MCF 10A (cell line): Measurements from ENCODE around the gene TRAF7. TPM values are rescaled to one million over a fixed set of nuclear protein-coding genes. Genes with fewer than 3 reads are reported as not detected.
A peak's percentile ranks its signal among the peaks of the same experiment; 100 is the strongest.

ENCODE experiments used
- BruUV-seq: library from RNA; stranded (reverse); fragments of 400-500 nt; replicated peaks from 2 replicates; lab custom pipeline; 2021; lab: Mats Ljungman, UMichigan
- CTCF ChIA-PET: fragments of 300-600 bp; sonication (Branson Sonifier 250); formaldehyde crosslinking; extraction: SDS; loops from one replicate; lab custom pipeline; 2021; ENCODE audit warnings: antibody characterized with exemption, inconsistent platforms; lab: Yijun Ruan, JAX
- POLR2A ChIA-PET: fragments of 300-600, 350-650 bp; sonication (Branson Sonifier 250); formaldehyde crosslinking; extraction: SDS; loops from one replicate; lab custom pipeline; 2020; ENCODE audit warnings: antibody characterized with exemption, inconsistent platforms; lab: Yijun Ruan, JAX
- DNase-seq: peaks from one replicate; pipeline ENCODE4 v3.0.0-alpha.2; 2018; ENCODE audit not compliant: unreplicated experiment
- H3K27ac Mint-ChIP-seq: one replicate; pipeline ENCODE4 v1.8.0; 2022; ENCODE audit warnings: mild to moderate bottlenecking, low read depth, mixed read lengths; ENCODE audit not compliant: unreplicated experiment
- H3K27me3 Mint-ChIP-seq: one replicate; pipeline ENCODE4 v1.8.0; 2022; ENCODE audit warnings: mixed read lengths; ENCODE audit not compliant: insufficient read depth, unreplicated experiment
- H3K36me3 Mint-ChIP-seq: one replicate; pipeline ENCODE4 v1.8.0; 2022; ENCODE audit warnings: mild to moderate bottlenecking, moderate library complexity, mixed read lengths; ENCODE audit not compliant: insufficient read depth, unreplicated experiment
- H3K4me1 Mint-ChIP-seq: one replicate; pipeline ENCODE4 v1.8.0; 2022; ENCODE audit warnings: mixed read lengths; ENCODE audit not compliant: insufficient read depth, unreplicated experiment
- H3K4me3 Mint-ChIP-seq: one replicate; pipeline ENCODE4 v1.8.0; 2022; ENCODE audit warnings: mild to moderate bottlenecking, moderate library complexity, mixed read lengths; ENCODE audit not compliant: unreplicated experiment
- H3K9me3 Mint-ChIP-seq: one replicate; pipeline ENCODE4 v1.8.0; 2022; ENCODE audit warnings: mixed read lengths; ENCODE audit not compliant: unreplicated experiment
- CTCF ChIP-seq: fragments of 200-600 bp; IDR thresholded peaks from one replicate; pipeline ENCODE4 v1.8.0; 2022; ENCODE audit warnings: antibody characterized with exemption, mild to moderate bottlenecking; ENCODE audit not compliant: unreplicated experiment
- intact Hi-C: fragments of 100-400 bp; cut with micrococcal nuclease; formaldehyde crosslinking; loops from 2 replicates; pipeline ENCODE4 v1.14.1; 2022
- total RNA-seq: library from RNA; stranded (reverse); gene quantifications from 2 replicates; pipeline ENCODE4 v1.2.3, GENCODE V29; 2022

Gene TRAF7
- total RNA-seq, 1 experiment from 2014 or later, result 98.6 TPM

GRCh38 chr16:2206420-2206779 is 50.8 kb downstream of the TRAF7 start:
- Mint-ChIP-seq H3K4me1 (peaks cover 15% of the 10 kb centered on the region), H3K27ac (peak overlapping the region; percentile 63), H3K4me3 (peak overlapping the region; percentile 68), H3K27me3 (no peaks in the 10 kb centered on the region), H3K9me3 (no peaks in the 10 kb centered on the region), H3K36me3 (peaks cover 33% of the 10 kb centered on the region)
- DNase-seq, result no peak
- no TSS peak for BruUV-seq
- ChIA-PET POLR2A (interaction anchor here (1.1 to 4.0 kb wide), 8 partner anchors 8 to 51 kb away, joined by 3 to 27 read pairs (median 8); partner anchors contain the start of genes ECI1, PGP and TRAF7), CTCF (interaction anchor here (0.5 to 1.3 kb wide), 4 partner anchors 46 to 309 kb away, joined by 3 to 4 read pairs (median 3); no protein-coding TSS in a partner anchor)
- intact Hi-C loops, result no loop called here
- TF ChIP-seq CTCF, result no peak

GRCh38 chr16:2206780-2207433 is 51.3 kb downstream of the TRAF7 start:
- ChIA-PET POLR2A (interaction anchor here (2.1 to 4.0 kb wide), 4 partner anchors 7 to 52 kb away, joined by 6 to 27 read pairs (median 22); partner anchors contain the start of genes PGP and TRAF7), CTCF (interaction anchor here (0.5 to 1.3 kb wide), 4 partner anchors 45 to 309 kb away, joined by 3 to 4 read pairs (median 3); no protein-coding TSS in a partner anchor)
- TF ChIP-seq CTCF, result no peak
- Mint-ChIP-seq H3K4me3 (peak overlapping the region; percentile 68), H3K9me3 (no peaks in the 10 kb centered on the region), H3K27me3 (no peaks in the 10 kb centered on the region), H3K4me1 (peaks cover 18% of the 10 kb centered on the region), H3K36me3 (peaks cover 33% of the 10 kb centered on the region), H3K27ac (peak overlapping the region; percentile 71)
- no peak for DNase-seq
- no TSS peak for BruUV-seq
- intact Hi-C loops, result no loop called here

GRCh38 chr16:2207872-2208271 is 52.3 kb downstream of the TRAF7 start:
- ChIA-PET POLR2A (interaction anchor here (1.0 kb wide), 1 partner anchor 53 kb away, joined by 3 read pairs; no protein-coding TSS in a partner anchor), CTCF (interaction anchor here (0.7 kb wide), 1 partner anchor 83 kb away, joined by 3 read pairs; no protein-coding TSS in a partner anchor)
- peaks cover 42% of the 10 kb centered on the region for H3K36me3 Mint-ChIP-seq
- no peaks in the 10 kb centered on the region for H3K9me3 Mint-ChIP-seq
- H3K27me3 Mint-ChIP-seq, result no peaks in the 10 kb centered on the region
- H3K4me3 Mint-ChIP-seq, result peak overlapping the region; percentile 68
- intact Hi-C loops, result no loop called here
- peaks cover 26% of the 10 kb centered on the region for H3K4me1 Mint-ChIP-seq
- DNase-seq, result no peak
- TF ChIP-seq CTCF, result no peak
- BruUV-seq, result no TSS peak
- peak overlapping the region; percentile 71 for H3K27ac Mint-ChIP-seq

GRCh38 chr16:2208308-2208707 is 52.7 kb downstream of the TRAF7 start:
- H3K4me1 Mint-ChIP-seq, result peaks cover 31% of the 10 kb centered on the region
- peaks cover 44% of the 10 kb centered on the region for H3K36me3 Mint-ChIP-seq
- ChIA-PET POLR2A (interaction anchor here (0.6 to 1.0 kb wide), 2 partner anchors 53 to 323 kb away, joined by 3 read pairs; partner anchors contain the start of gene CEMP1), CTCF (interaction anchor here (0.7 to 1.0 kb wide), 3 partner anchors 14 to 83 kb away, joined by 3 to 4 read pairs (median 3); no protein-coding TSS in a partner anchor)
- no peak overlapping the region for H3K4me3 Mint-ChIP-seq
- TF ChIP-seq CTCF, result no peak
- H3K9me3 Mint-ChIP-seq, result no peaks in the 10 kb centered on the region
- intact Hi-C loops, result no loop called here
- no peak for DNase-seq
- H3K27ac Mint-ChIP-seq, result no peak overlapping the region
- no TSS peak for BruUV-seq
- no peaks in the 10 kb centered on the region for H3K27me3 Mint-ChIP-seq
